NCI-H510A treated with DMSO at 0.1 percent for 48 hours (cell line): Measurements from ENCODE around the gene PAPPA.

ENCODE experiments used
- DNase-seq: peaks from one replicate; lab custom pipeline; 2025; lab: John Stamatoyannopoulos, UW

PAPPA gene

DNA sequence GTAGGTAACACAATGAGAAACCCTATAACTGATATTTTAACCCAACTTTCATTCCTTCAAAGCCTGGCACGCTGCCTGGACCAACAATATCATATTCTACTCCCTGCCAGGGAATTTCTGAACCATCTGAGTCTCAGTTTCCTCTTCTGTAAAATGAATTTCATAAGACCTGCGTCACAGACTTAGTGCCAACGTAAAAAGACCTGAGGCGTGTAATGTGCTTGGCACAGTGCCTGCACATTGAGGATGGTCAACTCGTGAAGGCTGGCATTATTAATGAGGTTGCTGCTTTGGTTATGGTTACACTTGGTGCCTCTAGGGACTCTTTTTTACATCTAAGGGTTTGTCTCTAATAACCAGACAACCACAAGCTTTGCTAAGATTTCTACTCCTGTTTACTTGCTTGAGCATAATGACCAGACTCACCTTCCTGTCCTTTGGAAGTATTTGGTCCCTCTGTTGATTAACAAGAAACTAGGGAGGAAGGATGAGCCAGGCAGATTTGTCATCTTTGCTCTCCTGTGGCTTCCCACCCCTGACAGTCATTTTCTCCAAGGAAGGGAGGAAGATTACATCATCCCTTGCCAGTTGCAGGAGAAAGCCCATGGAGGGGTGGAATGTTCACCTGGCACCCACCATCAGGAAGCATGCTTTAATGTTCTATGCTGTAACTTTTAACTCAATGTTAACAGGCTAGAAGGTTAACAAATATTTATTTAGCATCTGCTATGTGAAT, 79.0 kb downstream of the PAPPA start:
- no peak for DNase-seq

DNA sequence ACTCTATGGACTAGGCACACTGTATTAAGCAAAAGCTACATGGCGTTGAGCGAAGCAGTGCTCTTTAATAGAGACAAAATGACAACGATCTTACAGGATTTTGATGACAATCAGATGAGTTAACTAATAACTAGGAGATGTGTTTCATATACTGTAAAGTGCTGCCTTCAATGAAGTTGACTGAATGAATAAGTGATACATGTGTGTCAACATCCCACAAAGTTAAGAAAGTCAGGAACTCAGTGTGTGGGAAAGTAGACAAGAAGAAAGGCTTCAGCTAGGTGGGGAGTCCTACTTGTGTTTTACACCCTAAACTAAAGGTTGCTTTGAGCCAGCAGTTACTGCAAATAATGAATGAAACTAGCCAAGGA, 79.6 kb downstream of the PAPPA start:
- no peak for DNase-seq

DNA sequence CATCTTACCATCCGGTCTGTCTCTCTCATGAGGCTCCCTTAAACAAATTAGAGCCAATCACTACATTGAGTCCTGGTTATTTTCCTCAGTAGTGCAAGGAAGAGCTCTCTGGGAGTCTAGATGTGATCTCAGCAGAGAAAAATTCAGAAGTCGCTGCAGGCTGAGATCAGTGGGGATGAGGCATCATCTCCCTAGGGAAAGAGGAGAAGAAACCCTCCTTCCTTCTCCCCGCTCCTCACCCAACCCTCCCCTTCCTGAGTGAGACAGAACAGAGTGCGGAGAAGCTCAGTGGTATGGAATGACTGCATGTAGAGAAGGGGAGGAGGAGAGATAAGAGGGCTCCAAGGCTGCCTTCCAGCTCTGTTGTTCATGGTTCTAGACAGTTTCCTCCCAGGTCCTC, 80.5 kb downstream of the PAPPA start:
- no peak for DNase-seq

DNA sequence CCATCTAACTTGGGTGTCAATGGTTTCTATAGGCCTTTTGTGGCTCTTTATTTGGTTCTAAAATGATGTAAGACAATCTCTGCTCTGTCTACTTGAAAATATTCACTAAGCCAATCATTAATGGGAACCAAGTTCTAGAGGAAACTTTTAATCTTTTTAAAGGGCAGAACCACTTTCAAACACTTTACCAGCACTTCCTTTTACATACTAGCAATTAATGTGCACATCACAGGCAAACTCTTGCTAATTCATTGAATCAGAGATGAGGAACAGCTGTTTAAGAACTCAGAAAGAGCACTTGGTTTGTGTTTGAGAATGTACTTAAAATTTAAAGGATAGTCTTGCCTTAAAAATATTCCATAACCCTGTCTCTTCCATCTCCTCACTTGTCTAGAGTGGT, 83.4 kb downstream of the PAPPA start:
- DNase-seq = no peak

DNA sequence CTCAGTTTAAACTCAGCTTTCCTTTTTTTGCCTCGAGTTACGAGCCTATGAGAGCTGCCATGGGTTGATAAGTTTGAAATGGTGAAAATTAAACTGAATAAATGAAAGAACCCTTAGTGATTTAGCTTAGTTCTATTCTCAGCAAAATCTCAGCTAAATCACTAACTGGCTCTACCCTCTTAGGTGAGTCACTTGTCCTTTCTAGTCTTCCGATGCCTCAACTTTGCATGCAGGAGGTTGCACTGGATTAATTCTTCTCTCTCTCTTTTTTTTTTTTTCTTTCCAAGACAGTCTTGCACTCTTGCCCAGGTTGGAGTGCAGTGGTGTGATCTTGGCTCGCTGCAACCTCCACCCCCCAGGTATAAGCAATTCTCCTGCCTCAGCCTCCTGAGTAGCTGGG, 83.9 kb downstream of the PAPPA start:
- DNase-seq = no peak

DNA sequence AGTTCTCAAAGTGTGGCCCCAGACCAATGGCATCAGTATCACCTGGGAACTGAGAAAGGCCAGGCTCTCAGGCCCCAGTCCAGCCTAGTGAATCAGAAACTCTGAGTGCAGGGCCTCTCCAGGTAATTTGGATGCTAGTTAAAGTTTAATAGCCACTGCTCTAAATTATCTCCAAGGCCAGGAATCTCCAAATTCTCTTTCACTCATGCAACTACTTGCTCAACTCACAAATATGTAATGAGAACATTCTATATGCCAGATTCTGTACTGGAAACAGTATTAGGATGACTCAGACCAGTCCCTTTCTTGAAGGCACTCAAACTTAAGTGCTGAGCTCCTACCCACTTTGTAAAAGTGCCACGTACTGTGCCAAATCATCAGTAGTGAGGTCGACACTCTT, 84.6 kb downstream of the PAPPA start:
- DNase-seq = no peak

GRCh38 chr9:116238776-116239340, 85.3 kb downstream of the PAPPA start:
- DNase-seq = no peak

DNA sequence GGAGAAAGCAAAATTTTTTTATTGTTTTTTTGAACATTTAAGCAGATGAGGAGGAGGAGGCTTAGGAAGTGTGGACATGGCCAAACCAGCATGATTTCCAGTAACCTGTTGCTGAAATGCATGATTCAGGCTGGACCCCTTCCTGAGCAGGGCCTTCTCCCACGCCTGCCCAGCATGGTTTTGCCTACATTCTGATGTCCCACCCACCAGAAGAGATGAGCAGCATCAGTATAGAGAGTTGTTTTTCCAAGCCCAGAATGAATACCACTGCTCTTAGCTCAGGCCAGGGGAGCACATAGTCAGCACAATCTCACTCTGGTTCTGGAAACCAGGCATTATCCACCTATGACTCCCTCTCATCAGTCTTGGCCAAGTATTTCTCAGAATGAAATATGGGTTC, 90.1 kb downstream of the PAPPA start:
- DNase-seq = no peak

DNA sequence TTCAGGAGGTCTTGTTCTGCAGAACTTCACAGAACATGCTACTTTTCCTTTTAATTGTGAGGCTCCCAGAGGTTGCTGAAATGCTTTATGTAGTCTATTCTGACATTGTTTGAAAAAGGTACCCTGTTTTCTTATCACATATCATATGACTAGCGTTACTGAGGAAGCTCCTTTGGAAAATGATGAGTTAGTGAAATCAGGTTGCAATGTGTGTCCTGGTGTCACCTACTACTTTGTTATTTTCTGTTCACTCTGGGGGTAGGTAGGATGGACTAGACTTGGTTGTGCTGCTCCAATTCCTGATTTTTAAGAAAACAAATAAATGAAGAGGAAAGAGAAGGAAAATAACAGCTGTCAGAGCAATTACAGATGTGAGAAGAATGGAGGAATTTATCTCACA, 93.7 kb downstream of the PAPPA start:
- no peak for DNase-seq

- no peak for DNase-seq
Measured at GRCh38 chr9:116247791-116248374, 94.3 kb downstream of the PAPPA start.

GRCh38 chr9:116250891-116251290, 97.3 kb downstream of the PAPPA start:
- no peak for DNase-seq

- DNase-seq = no peak
Measured at GRCh38 chr9:116251366-116251765, 97.8 kb downstream of the PAPPA start.

DNA sequence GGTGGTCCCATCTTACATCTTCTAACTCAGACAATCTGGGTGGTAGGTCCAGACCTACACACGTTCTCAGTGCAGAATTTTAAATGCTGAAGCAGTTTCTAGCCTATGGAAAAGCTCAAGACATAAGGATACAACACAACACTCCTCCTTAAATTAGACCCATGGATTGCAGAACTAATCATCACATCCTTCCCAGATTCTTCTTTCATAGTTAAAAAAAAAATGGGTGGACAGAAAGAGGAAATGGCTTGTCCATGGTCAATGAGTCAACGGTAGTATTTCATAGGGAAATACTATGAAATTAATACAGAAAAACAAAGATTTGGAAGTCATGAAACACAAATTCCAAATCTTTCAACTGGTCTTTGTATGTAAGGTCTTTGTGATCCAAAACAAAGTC, 106.9 kb downstream of the PAPPA start:
- DNase-seq = no peak

- no peak for DNase-seq
Measured at GRCh38 chr9:116262448-116262847, 108.9 kb downstream of the PAPPA start.

DNA sequence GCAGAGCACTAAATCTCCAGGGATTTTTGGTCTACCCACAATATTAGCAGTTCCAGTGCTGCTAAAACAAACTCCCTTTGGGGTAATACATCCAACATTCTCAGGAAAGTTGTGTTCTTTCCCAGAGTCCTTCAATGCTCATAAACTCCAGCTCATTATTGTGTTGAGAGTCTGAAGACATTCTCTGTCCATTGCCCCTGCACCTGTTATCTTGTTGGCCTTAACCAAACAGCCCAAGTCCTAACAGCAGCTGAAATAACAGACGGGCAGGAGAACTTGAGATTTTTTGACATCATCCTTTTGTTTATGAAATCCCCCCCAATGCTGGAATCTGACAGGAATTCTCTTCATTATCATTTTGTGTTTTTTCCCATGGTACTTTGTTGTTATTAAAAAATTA, 110.8 kb downstream of the PAPPA start:
- DNase-seq = no peak

DNA sequence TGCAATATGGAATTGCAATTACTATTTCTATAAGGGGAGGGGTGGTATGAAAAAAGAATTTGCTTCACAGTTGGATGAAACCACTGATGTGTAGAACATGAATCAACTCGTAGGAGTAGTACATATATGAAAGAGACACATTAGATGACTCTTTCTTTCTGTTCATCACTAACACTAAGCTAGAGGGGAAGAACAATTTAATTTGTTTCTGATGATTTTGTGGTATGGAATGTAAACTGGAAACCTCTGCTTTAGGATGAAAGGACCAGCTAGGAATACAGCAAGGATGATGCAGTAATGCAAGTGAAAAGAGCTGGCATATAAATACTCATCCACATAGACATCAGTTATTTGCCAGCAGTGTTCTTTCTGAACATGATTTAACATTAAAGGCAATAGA, 113.4 kb downstream of the PAPPA start:
- DNase-seq = no peak

GRCh38 chr9:116269250-116269649, 115.7 kb downstream of the PAPPA start:
- DNase-seq = no peak

- no peak for DNase-seq
Measured at GRCh38 chr9:116270546-116270945, 117.0 kb downstream of the PAPPA start.

DNA sequence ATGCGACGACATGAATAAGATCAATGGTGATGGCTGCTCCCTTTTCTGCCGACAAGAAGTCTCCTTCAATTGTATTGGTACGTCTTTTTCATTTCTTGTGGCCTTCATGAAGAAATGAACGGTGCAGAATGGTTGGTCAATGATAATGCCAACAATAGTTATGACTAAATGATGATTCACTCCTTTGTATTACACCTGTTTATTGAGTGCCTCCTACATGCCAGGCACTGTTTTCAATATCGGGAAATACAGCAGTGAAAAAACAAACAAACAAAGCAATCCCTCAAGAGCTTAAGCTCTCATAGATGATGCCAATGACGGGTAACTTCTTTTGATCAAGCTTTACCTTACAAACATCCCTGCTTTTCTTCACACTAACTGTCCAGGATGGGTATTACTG, 117.7 kb downstream of the PAPPA start:
- DNase-seq = no peak

GRCh38 chr9:116271991-116272390, 118.4 kb downstream of the PAPPA start:
- no peak for DNase-seq

DNA sequence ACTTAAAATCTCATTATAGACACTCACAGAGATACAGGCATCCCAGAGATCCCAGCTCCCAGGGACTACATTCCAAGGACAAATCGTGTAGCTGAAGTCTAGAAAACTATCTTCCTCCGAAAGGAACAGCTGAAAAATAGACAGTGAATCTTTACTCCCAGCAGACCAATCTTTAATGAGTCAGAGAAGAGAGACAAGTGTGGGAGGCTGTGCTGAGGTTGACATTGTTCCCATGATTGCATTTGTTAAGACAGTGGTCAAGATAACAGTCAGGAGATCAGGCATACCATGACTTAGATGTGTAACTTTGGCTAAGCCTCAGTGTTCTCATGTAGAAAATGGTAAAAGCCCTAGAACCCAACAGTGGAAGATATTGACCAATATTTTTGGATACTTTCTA, 120.7 kb downstream of the PAPPA start:
- no peak for DNase-seq

- DNase-seq = no peak
Measured at GRCh38 chr9:116275418-116276195, 122.0 kb downstream of the PAPPA start.

DNA sequence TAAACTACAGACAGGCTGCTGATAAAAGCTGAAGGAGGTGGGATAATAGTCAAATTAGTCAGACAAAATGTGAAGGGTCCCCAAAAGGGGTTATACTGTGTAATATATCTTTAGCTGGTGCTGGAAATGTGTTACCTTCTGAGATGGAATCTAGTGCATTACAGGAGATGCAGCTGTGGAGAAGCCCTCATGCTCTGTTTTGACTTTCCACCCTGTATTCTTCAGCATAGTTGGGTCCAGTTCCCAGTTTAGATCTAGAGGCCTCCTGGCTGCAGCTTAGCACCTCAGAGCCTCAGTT, 122.6 kb downstream of the PAPPA start:
- DNase-seq = no peak
